GM18909 (cell line): ENCODE data around the gene PKDCC.
"Not testable (repeated sequence)": the region's sequence is repeated elsewhere in the genome, so short reads cannot be mapped to it uniquely, and the experiment has no call there.

Experiments
- ATAC-seq: cut with Tn5 transposase; IDR thresholded peaks from one replicate; pipeline ENCODE4 v1.9.1; 2021; ENCODE audit warnings: mild to moderate bottlenecking; ENCODE audit not compliant: unreplicated experiment, poor library complexity

The PKDCC gene

GRCh38 chr2:42084231-42084671, 36.4 kb downstream of the PKDCC start:
- ATAC-seq, result no peak

- ATAC-seq, result not testable (repeated sequence)
Measured at GRCh38 chr2:42085070-42085469, 37.2 kb downstream of the PKDCC start.

GRCh38 chr2:42085706-42086487, 38.1 kb downstream of the PKDCC start:
- no peak for ATAC-seq

- peak; percentile 70 for ATAC-seq
Measured at GRCh38 chr2:42086500-42086953, 38.7 kb downstream of the PKDCC start.

- ATAC-seq, result no peak
Measured at GRCh38 chr2:42087137-42087856, 39.5 kb downstream of the PKDCC start.

- no peak for ATAC-seq
Measured at GRCh38 chr2:42087857-42088195, 40.0 kb downstream of the PKDCC start.

- peak; percentile 86 for ATAC-seq
Measured at GRCh38 chr2:42089340-42089925, 41.6 kb downstream of the PKDCC start.

GRCh38 chr2:42090216-42090615, 42.4 kb downstream of the PKDCC start:
- no peak for ATAC-seq

- ATAC-seq, result no peak
Measured at GRCh38 chr2:42091671-42092070, 43.9 kb downstream of the PKDCC start.

GRCh38 chr2:42092084-42092996, 44.5 kb downstream of the PKDCC start:
- ATAC-seq, result no peak

GRCh38 chr2:42094114-42094513, 46.3 kb downstream of the PKDCC start:
- no peak for ATAC-seq

- no peak for ATAC-seq
Measured at GRCh38 chr2:42095923-42096408, 48.1 kb downstream of the PKDCC start.

GRCh38 chr2:42096869-42097591, 49.2 kb downstream of the PKDCC start:
- ATAC-seq, result peak; percentile 54

GRCh38 chr2:42098571-42099437, 51.0 kb downstream of the PKDCC start:
- no peak for ATAC-seq

GRCh38 chr2:42099438-42100173, 51.8 kb downstream of the PKDCC start:
- ATAC-seq, result no peak

- ATAC-seq, result no peak
Measured at GRCh38 chr2:42100683-42101205, 52.9 kb downstream of the PKDCC start.

- no peak for ATAC-seq
Measured at GRCh38 chr2:42101206-42102023, 53.6 kb downstream of the PKDCC start.
